ENCODE data around the gene KBTBD13. TPM values are rescaled to one million over a fixed set of nuclear protein-coding genes. Genes with fewer than 3 reads are reported as not detected.
A peak's percentile ranks its signal among the peaks of the same experiment; 100 is the strongest.

Gene KBTBD13
- total RNA-seq, 1 donor from 2014 or later, result not detected

DNA sequence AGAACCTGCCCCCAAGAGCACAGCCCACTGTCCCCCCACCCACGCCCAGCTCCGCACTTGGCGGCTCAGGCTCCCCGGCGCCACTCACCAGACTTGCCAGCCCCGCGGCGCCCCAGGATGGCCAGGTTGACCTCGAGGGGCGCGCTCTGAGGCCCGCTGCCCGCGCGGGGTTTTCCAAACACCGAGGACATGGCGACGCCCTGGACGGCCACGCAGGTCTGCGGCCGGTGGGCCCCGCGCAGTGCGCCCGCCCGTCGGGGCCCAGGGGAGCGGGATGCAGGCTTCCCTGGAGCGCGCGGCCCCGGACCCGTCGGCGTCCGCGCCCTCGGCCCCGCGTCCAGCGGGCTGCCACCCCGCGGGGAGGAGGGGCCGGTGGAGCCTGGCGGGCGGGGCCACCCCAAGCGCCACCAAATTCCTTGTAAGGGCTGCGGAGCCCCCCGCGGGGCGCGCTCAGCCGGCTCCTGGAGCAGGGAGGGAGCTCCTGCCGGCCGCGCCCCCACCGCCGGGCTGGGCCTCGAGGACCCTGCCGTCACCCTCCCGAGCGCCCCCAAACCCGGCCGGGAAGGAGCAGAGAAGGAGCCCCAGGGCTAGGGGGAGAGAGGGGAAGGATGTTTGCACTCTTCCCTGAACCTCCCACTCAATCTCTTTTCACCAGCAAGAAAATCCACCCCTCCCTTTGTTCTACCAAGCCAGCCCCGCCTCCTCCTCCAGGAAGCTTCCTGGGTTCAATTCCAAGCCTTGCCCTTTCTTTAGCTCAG lies 8.7 kb upstream of the KBTBD13 start, which contains the start of gene RASL12:
RASL12 (minus strand) TSS at position 347 of the 758 bp plus-strand sequence; CDS start at position 191, 156 bp downstream.
- TF ChIP-seq, protein P1, sequence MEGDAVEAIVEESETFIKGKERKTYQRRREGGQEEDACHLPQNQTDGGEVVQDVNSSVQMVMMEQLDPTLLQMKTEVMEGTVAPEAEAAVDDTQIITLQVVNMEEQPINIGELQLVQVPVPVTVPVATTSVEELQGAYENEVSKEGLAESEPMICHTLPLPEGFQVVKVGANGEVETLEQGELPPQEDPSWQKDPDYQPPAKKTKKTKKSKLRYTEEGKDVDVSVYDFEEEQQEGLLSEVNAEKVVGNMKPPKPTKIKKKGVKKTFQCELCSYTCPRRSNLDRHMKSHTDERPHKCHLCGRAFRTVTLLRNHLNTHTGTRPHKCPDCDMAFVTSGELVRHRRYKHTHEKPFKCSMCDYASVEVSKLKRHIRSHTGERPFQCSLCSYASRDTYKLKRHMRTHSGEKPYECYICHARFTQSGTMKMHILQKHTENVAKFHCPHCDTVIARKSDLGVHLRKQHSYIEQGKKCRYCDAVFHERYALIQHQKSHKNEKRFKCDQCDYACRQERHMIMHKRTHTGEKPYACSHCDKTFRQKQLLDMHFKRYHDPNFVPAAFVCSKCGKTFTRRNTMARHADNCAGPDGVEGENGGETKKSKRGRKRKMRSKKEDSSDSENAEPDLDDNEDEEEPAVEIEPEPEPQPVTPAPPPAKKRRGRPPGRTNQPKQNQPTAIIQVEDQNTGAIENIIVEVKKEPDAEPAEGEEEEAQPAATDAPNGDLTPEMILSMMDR (IDR thresholded peaks at IDR 0.05; ENCODE audit: unreplicated experiment), result no peak
- H3K36me3 Mint-ChIP-seq, result no peaks in the 10 kb centered on the region
- H3K27me3 Mint-ChIP-seq (ENCODE audit: low read depth), result peaks cover 19% of the 10 kb centered on the region
- H3K27ac Mint-ChIP-seq, result peak within 1 kb of the TSS; percentile 95
- no peaks in the 10 kb centered on the region for H3K9me3 Mint-ChIP-seq
- H3K4me3 Mint-ChIP-seq, result peak within 1 kb of the TSS; percentile 79
- no peak for DNase-seq (ENCODE audit: low spot score in 2 of 2, unreplicated experiment in 2 of 2)
- peaks cover 30% of the 10 kb centered on the region for H3K4me1 Mint-ChIP-seq

DNA sequence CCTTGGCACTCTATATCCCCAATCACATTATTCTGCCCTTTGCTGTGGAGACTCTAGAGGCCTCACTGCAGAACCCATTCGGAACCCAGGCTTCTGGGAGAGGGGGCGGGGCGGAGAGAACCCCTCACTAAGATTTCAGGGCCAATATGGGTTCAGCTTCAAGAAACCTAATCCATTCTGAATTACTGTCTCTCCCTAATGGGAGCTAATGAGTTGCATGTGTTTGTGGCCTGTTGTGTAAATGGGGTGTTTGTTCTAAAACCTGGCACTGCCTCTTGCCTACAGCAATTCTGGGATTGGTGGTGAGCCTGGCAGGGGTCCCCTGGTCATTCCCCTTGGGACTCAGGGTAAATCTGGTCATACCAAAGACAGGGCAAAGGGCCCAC lies 8.2 kb upstream of the KBTBD13 start:
- TF ChIP-seq, protein P1 (IDR thresholded peaks at IDR 0.05; ENCODE audit: unreplicated experiment), result no peak
- H3K4me1 Mint-ChIP-seq, result peaks cover 30% of the 10 kb centered on the region
- peak overlapping the region; percentile 66 for H3K4me3 Mint-ChIP-seq
- H3K9me3 Mint-ChIP-seq, result no peaks in the 10 kb centered on the region
- peaks cover 19% of the 10 kb centered on the region for H3K27me3 Mint-ChIP-seq (ENCODE audit: low read depth)
- no peak for DNase-seq (ENCODE audit: low spot score in 2 of 2, unreplicated experiment in 2 of 2)
- H3K27ac Mint-ChIP-seq, result peak overlapping the region; percentile 55
- no peaks in the 10 kb centered on the region for H3K36me3 Mint-ChIP-seq

DNA sequence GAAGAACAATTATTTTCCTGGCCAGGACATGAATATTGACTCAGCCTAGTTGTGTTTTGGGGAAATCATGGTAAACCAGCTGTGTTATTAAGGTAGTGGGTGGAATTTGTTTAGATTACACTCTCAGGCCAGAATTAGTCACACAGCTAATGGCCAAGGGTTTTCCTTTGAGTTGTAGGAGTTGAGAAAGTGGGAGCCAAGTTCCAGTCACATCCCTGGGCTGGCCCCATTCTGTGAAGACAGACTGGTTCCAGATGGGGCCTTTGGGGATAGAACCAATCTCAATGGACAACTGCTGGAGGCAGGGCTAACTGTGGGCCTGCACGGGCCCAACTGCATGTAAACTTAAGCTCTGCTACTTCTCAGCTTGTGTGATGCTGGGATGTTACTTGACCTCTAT lies 7.4 kb upstream of the KBTBD13 start:
- TF ChIP-seq, protein P1 (IDR thresholded peaks at IDR 0.05; ENCODE audit: unreplicated experiment), result no peak
- peaks cover 30% of the 10 kb centered on the region for H3K4me1 Mint-ChIP-seq
- H3K36me3 Mint-ChIP-seq, result no peaks in the 10 kb centered on the region
- no peak for DNase-seq (ENCODE audit: low spot score in 2 of 2, unreplicated experiment in 2 of 2)
- H3K9me3 Mint-ChIP-seq, result no peaks in the 10 kb centered on the region
- H3K27me3 Mint-ChIP-seq (ENCODE audit: low read depth), result peaks cover 19% of the 10 kb centered on the region
- no peak overlapping the region for H3K4me3 Mint-ChIP-seq
- peak overlapping the region; percentile 66 for H3K27ac Mint-ChIP-seq

DNA sequence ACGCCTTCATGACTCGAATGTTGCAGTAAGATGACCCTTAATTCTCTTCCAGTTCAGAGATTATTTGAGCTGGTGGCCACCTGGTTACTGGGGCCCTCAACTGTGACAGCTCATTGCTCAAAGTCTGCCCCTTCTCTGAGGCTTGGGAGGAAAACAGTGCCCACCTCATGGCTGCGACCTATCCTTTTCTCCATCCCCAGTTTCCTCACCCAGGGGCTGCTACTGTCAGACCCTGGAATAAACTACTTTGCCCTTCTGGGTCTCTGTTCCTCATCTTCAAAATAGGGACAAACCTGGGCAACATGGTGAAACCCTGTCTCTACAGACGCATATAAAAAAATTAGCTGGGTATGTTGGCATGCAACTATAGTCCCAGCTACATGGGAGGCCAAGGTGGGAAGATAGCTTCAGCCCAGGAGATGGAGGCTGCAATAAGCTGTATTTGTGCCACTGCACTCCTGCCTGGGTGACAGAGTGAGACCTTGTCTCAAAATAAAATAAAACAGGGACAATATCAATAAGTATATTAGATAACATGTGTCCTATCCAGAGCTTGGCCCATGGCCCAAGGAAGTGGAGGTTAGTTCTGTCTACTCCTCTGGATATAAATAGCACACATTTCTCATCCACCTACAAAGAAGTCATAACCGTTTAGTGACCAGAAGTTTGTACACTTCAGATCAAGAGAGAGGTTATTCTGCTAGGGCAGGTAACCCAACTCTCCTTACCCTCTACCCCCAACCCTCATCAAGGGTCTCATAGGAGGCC lies 6.6 kb upstream of the KBTBD13 start:
- Mint-ChIP-seq H3K4me3 (no peak overlapping the region), H3K27ac (peak overlapping the region; percentile 66), H3K36me3 (no peaks in the 10 kb centered on the region), H3K9me3 (no peaks in the 10 kb centered on the region), H3K4me1 (peaks cover 30% of the 10 kb centered on the region), H3K27me3 (ENCODE audit: low read depth) (peaks cover 19% of the 10 kb centered on the region)
- no peak for DNase-seq (ENCODE audit: low spot score in 2 of 2, unreplicated experiment in 2 of 2)
- TF ChIP-seq, protein P1 (IDR thresholded peaks at IDR 0.05; ENCODE audit: unreplicated experiment), result no peak

DNA sequence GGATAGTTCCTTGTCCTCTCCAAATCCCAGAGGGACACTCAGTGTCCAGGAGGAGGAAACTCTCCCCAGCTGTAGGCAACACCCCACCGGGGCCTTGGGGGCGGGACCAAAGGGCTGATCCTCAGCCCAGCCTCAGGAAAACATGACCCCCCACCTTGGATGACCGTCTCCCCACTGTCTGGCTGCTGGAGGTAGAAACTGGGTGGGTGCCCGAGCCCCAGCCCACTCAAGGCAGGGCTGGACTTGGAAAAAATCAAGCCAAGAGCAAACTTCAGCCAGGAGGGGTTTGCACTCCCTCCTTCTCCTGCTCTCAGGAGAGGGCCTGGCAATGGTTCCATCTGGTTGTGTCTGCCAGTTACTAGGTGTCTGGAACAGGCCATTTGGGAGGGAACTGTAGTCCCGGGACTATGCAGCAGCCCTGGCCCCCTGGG lies 5.2 kb upstream of the KBTBD13 start:
- H3K27me3 Mint-ChIP-seq (ENCODE audit: low read depth), result peaks cover 14% of the 10 kb centered on the region
- H3K4me1 Mint-ChIP-seq, result peaks cover 32% of the 10 kb centered on the region
- no peak overlapping the region for H3K27ac Mint-ChIP-seq
- no peak overlapping the region for H3K4me3 Mint-ChIP-seq
- DNase-seq (ENCODE audit: low spot score in 2 of 2, unreplicated experiment in 2 of 2), result no peak
- TF ChIP-seq, protein P1 (IDR thresholded peaks at IDR 0.05; ENCODE audit: unreplicated experiment), result no peak
- H3K36me3 Mint-ChIP-seq, result no peaks in the 10 kb centered on the region
- no peaks in the 10 kb centered on the region for H3K9me3 Mint-ChIP-seq

Measured in mesothelial cell of epicardium (in vitro differentiated cells).